PC-3 (cell line): Measurements from ENCODE around the gene RNF11. TPM values are rescaled to one million over a fixed set of nuclear protein-coding genes. Genes with fewer than 3 reads are reported as not detected.
A peak's percentile ranks its signal among the peaks of the same experiment; 100 is the strongest.
"Not testable (repeated sequence)": the region's sequence is repeated elsewhere in the genome, so short reads cannot be mapped to it uniquely, and the experiment has no call there.

Source experiments
- ATAC-seq: fragments of 200-7000 bp; cut with Tn5 transposase; 2 replicates; pipeline ENCODE4 v1.9.1; 2020; ENCODE audit warnings: mild to moderate bottlenecking, moderate library complexity
- BruUV-seq: library from RNA; stranded (reverse); fragments of 400-500 nt; replicated peaks from 2 replicates; lab custom pipeline; 2021; lab: Mats Ljungman, UMichigan
- CTCF ChIA-PET: fragments of 300-600 bp; sonication (Branson Sonifier 250); formaldehyde crosslinking; loops from one replicate; lab custom pipeline; 2022; ENCODE audit warnings: antibody characterized with exemption; lab: Charles Lee
- POLR2A ChIA-PET: fragments of 300-600 bp; sonication (Branson Sonifier 250); formaldehyde crosslinking; loops from one replicate; lab custom pipeline; 2022; ENCODE audit warnings: antibody characterized with exemption; ENCODE audit not compliant: unreplicated experiment; lab: Charles Lee
- DNase-seq: peaks from one replicate; pipeline ENCODE4 v3.0.0-alpha.2; 2015
- H2AFZ ChIP-seq: fragments of 300-600 bp; sonication (generic); 2 replicates; pipeline ENCODE4 v1.6.0; 2016; ENCODE audit warnings: antibody characterized with exemption, low read length
- H3F3A ChIP-seq: fragments of 300-600 bp; sonication (generic); one replicate; pipeline ENCODE4 v1.6.0; 2017; ENCODE audit warnings: antibody characterized with exemption, low read length, control low read depth, mild to moderate bottlenecking; ENCODE audit not compliant: unreplicated experiment
- H3K27ac ChIP-seq: fragments of 300-600 bp; sonication (generic); 2 replicates; pipeline ENCODE4 v1.5.1; 2016; ENCODE audit warnings: mild to moderate bottlenecking, low read length
- H3K27me3 ChIP-seq: fragments of 300-600 bp; sonication (generic); 2 replicates; pipeline ENCODE4 v1.6.1; 2016; ENCODE audit warnings: low read length, mixed read lengths
- H3K36me3 ChIP-seq: fragments of 300-600 bp; sonication (generic); 2 replicates; pipeline ENCODE4 v1.6.1; 2016; ENCODE audit warnings: low read depth, mixed run types, low read length, mixed read lengths
- H3K4me1 ChIP-seq: fragments of 300-600 bp; sonication (generic); 2 replicates; pipeline ENCODE4 v1.5.1; 2016; ENCODE audit warnings: low read length; ENCODE audit not compliant: insufficient read depth
- H3K4me2 ChIP-seq: fragments of 300-600 bp; sonication (generic); 2 replicates; pipeline ENCODE4 v1.6.0; 2016; ENCODE audit warnings: low read length
- H3K4me3 ChIP-seq: fragments of 300-600 bp; sonication (generic); 2 replicates; pipeline ENCODE4 v1.5.1; 2016; ENCODE audit warnings: mild to moderate bottlenecking, low read length, mixed read lengths
- H3K79me2 ChIP-seq: fragments of 300-600 bp; sonication (generic); 2 replicates; pipeline ENCODE4 v1.6.1; 2017; ENCODE audit warnings: low read length, mixed read lengths
- H3K9ac ChIP-seq: fragments of 300-600 bp; sonication (generic); 2 replicates; pipeline ENCODE4 v1.6.0; 2016; ENCODE audit warnings: mild to moderate bottlenecking, low read length
- H3K9me2 ChIP-seq: fragments of 300-600 bp; sonication (generic); replicated peaks from 2 replicates; pipeline ENCODE4 v1.6.1; 2016; ENCODE audit warnings: mixed run types, low read length, mixed read lengths
- H3K9me3 ChIP-seq: fragments of 300-600 bp; sonication (generic); 2 replicates; pipeline ENCODE4 v1.6.1; 2016; ENCODE audit warnings: low read length, mixed read lengths
- H4K20me1 ChIP-seq: fragments of 300-600 bp; sonication (generic); 2 replicates; pipeline ENCODE4 v1.6.1; 2016; ENCODE audit warnings: low read length, mixed read lengths
- EZH2 ChIP-seq: fragments of 300-600 bp; sonication (generic); IDR thresholded peaks from one replicate; pipeline ENCODE4 v1.6.1; 2017; ENCODE audit warnings: antibody characterized with exemption, mild to moderate bottlenecking, low read length; ENCODE audit not compliant: unreplicated experiment
- EZH2phosphoT487 ChIP-seq: fragments of 300-600 bp; sonication (generic); IDR thresholded peaks from 2 replicates; pipeline ENCODE4 v1.6.1; 2018; ENCODE audit warnings: mild to moderate bottlenecking, antibody characterized with exemption, low read length, borderline replicate concordance
- intact Hi-C: fragments of 100-400 bp; cut with micrococcal nuclease; formaldehyde crosslinking; loops from 2 replicates; pipeline ENCODE4 v1.9.0; 2023
- total RNA-seq: library from RNA; depleted of rRNA; stranded (reverse); fragments of >200 nt; gene quantifications from 2 replicates; pipeline ENCODE4 v1.2.3, GENCODE V29; 2014
- TF ChIP-seq, protein P1 (sequence below): fragments of 300-600 bp; sonication (generic); conservative IDR thresholded peaks from 2 replicates; pipeline ENCODE4 v1.5.1; 2017; ENCODE audit warnings: antibody characterized with exemption, low read depth, mild to moderate bottlenecking, low read length

Gene RNF11
- total RNA-seq, 1 experiment from 2014 or later = 169 TPM

GRCh38 chr1:51230501-51231078 is 5.5 kb upstream of the RNF11 start:
- Histone ChIP-seq H3K4me1 (peaks cover 26% of the 10 kb centered on the region), H2AFZ (no peak overlapping the region), H3K36me3 (no peaks in the 10 kb centered on the region), H3K9ac (no peak overlapping the region), H4K20me1 (no peaks in the 10 kb centered on the region), H3K79me2 (no peaks in the 10 kb centered on the region), H3K27me3 (no peaks in the 10 kb centered on the region), H3K4me2 (no peak overlapping the region), H3K27ac (no peak overlapping the region), H3K9me2 (no peaks in the 10 kb centered on the region), H3K4me3 (no peak overlapping the region), H3K9me3 (no peaks in the 10 kb centered on the region), H3F3A (peaks cover 3% of the 10 kb centered on the region)
- no TSS peak for BruUV-seq
- POLR2A ChIA-PET = interaction anchor here (0.6 kb wide), 1 partner anchor 27 kb away, joined by 4 read pairs; no protein-coding TSS in a partner anchor
- DNase-seq (peak; percentile 53), ATAC-seq (no peak)
- CTCF ChIA-PET = no interaction called here
- TF ChIP-seq, protein P1, sequence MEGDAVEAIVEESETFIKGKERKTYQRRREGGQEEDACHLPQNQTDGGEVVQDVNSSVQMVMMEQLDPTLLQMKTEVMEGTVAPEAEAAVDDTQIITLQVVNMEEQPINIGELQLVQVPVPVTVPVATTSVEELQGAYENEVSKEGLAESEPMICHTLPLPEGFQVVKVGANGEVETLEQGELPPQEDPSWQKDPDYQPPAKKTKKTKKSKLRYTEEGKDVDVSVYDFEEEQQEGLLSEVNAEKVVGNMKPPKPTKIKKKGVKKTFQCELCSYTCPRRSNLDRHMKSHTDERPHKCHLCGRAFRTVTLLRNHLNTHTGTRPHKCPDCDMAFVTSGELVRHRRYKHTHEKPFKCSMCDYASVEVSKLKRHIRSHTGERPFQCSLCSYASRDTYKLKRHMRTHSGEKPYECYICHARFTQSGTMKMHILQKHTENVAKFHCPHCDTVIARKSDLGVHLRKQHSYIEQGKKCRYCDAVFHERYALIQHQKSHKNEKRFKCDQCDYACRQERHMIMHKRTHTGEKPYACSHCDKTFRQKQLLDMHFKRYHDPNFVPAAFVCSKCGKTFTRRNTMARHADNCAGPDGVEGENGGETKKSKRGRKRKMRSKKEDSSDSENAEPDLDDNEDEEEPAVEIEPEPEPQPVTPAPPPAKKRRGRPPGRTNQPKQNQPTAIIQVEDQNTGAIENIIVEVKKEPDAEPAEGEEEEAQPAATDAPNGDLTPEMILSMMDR = no peak
- TF ChIP-seq EZH2 (no peak), EZH2phosphoT487 (no peak)
- intact Hi-C loops = no loop called here

GRCh38 chr1:51231120-51231519 is 5.0 kb upstream of the RNF11 start:
- Histone ChIP-seq H3K36me3 (no peaks in the 10 kb centered on the region), H3F3A (peaks cover 3% of the 10 kb centered on the region), H3K79me2 (no peaks in the 10 kb centered on the region), H3K4me3 (no peak overlapping the region), H3K9me2 (no peaks in the 10 kb centered on the region), H3K9me3 (no peaks in the 10 kb centered on the region), H3K27ac (no peak overlapping the region), H2AFZ (no peak overlapping the region), H3K9ac (no peak overlapping the region), H3K4me2 (no peak overlapping the region), H3K4me1 (peaks cover 28% of the 10 kb centered on the region), H4K20me1 (no peaks in the 10 kb centered on the region), H3K27me3 (no peaks in the 10 kb centered on the region)
- no TSS peak for BruUV-seq
- intact Hi-C loops = no loop called here
- ChIA-PET CTCF (no interaction called here), POLR2A (no interaction called here)
- TF ChIP-seq EZH2 = no peak
- TF ChIP-seq, protein P1 = no peak
- TF ChIP-seq EZH2phosphoT487 = no peak
- no peak for DNase-seq
- no peak for ATAC-seq

- CTCF ChIA-PET = interaction anchor here (0.6 kb wide), 1 partner anchor 104 kb away, joined by 3 read pairs; no protein-coding TSS in a partner anchor
- Histone ChIP-seq H3K36me3 (no peaks in the 10 kb centered on the region), H2AFZ (no peak overlapping the region), H3K27ac (no peak overlapping the region), H3K9me3 (no peaks in the 10 kb centered on the region), H3F3A (peaks cover 3% of the 10 kb centered on the region), H3K4me3 (no peak overlapping the region), H3K27me3 (no peaks in the 10 kb centered on the region), H3K4me1 (peaks cover 28% of the 10 kb centered on the region), H3K79me2 (peaks cover 6% of the 10 kb centered on the region), H3K4me2 (no peak overlapping the region), H3K9ac (no peak overlapping the region), H4K20me1 (no peaks in the 10 kb centered on the region), H3K9me2 (no peaks in the 10 kb centered on the region)
- ATAC-seq (no peak), DNase-seq (no peak)
- POLR2A ChIA-PET = no interaction called here
- no TSS peak for BruUV-seq
- no peak for TF ChIP-seq EZH2
- TF ChIP-seq, protein P1 = no peak
- intact Hi-C loops = no loop called here
These were observed 4.2 kb upstream of the RNF11 start for GRCh38 chr1:51231896-51232295.

GRCh38 chr1:51234236-51234635 is 1.8 kb upstream of the RNF11 start:
- H3K9me3 ChIP-seq, H3K27me3 ChIP-seq, H3F3A ChIP-seq, H3K9me2 ChIP-seq, H3K4me2 ChIP-seq, H4K20me1 ChIP-seq, H3K36me3 ChIP-seq, ATAC-seq, DNase-seq, BruUV-seq, intact Hi-C loops, H3K4me3 ChIP-seq, CTCF ChIA-PET, H3K27ac ChIP-seq, POLR2A ChIA-PET, H2AFZ ChIP-seq, H3K9ac ChIP-seq: not testable (repeated sequence)
- peaks cover 23% of the 10 kb centered on the region for H3K4me1 ChIP-seq
- H3K79me2 ChIP-seq = peaks cover 29% of the 10 kb centered on the region
